ENCODE data around the gene PRTG.
"Not testable (repeated sequence)": the region's sequence is repeated elsewhere in the genome, so short reads cannot be mapped to it uniquely, and the experiment has no call there.

The PRTG gene

DNA sequence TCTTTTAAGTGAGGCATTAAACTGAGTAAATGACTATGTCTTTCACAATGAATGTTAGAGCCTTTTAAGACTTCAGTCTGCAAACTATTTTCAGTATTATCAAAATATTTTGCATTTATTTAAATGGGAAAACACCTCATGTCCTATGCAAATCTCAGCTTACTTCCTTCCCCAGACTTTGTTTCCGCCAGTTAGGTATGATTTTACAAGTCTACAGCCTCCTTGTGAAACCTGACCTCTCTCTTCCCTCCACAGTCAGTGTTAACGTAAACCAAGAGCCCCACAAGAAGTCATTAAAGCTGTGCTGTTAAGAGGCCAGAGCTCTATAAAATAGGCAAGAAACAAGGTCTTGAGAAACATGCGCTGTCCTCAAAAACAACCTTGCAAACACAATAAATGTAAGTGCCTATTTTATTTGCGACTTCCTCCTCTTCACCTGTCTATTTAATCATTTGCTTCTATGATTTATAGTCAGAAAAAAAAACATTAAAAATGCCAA lies 48.3 kb downstream of the PRTG start:
- no peak for DNase-seq

DNA sequence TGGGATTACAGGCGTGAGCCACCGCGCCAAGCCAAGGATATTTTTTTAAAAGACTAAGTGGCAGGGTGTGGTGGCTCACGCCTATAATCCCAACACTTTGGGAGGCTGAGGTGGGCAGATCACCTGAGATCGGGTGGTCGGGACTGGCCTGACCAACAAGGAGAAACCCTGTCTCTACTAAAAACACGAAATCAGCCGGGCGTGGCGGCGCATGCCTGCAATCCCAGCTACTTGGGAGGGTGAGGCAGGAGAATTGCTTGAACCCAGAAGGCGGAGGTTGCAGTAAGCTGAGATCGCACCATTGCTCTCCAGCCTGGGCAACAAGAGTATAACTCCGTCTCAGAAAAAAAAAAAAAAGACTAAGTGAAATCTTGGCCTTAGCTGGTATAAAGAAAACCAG lies 49.8 kb downstream of the PRTG start:
- not testable (repeated sequence) for DNase-seq

DNA sequence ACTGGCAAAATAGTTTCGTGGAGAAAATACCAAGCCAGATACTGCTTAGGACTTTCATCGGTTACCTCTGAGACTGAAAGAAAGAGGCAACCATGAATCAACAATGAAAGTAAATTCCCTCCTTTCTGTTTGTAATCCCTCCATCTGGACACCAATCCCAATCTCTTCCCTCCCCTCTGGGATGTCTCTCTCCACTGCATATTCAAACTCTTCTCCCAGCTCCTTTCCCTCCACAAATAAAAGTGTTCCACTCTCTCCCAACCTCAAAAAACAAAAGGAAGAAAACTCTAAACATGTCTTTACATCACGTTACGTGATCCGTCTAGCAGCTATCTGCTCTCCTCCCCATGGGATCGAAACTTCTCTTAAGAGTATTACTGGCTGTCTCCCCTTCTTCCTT lies 55.2 kb downstream of the PRTG start:
- DNase-seq: no peak

- DNase-seq: no peak
Measured at GRCh38 chr15:55685286-55685685, 57.7 kb downstream of the PRTG start.

DNA sequence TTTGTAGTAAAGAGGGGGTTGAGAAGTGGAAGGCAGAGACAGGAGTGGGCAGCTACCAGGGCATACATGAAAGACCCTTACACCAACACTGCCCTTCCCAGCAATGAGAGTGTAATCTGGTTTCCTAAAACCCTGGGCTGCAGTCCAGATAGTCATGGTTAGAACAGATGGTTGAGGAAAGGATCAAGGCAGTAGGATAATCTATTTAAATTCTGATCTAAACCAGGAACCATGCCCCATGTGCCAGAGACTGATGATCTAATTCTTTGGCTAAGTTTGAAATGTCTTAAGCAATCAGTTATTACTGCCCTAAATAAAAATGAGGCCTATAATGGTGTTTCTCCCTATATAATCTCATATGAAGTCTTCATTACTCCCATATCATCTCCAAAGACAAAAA lies 59.6 kb downstream of the PRTG start:
- DNase-seq: no peak

- no peak for DNase-seq
Measured at GRCh38 chr15:55681631-55682030, 61.3 kb downstream of the PRTG start.

DNA sequence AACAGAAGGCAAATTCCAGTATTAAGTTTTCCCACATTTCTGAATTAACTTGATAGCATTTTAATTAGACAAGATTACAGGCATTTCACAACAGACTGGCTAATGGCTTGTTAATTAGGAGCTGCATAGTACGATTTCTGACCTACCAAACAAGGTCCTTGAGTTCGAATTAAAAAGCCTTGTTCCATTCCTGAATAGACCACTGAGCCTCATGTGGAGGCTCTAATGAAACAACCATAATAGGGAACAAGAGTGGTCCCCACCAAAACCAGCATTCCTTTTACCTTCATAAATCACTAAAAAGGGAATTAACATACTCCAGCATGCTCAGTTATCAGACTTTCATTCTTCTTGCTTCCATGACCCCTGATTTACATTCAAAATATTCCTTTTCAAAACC lies 66.4 kb downstream of the PRTG start:
- no peak for DNase-seq

DNA sequence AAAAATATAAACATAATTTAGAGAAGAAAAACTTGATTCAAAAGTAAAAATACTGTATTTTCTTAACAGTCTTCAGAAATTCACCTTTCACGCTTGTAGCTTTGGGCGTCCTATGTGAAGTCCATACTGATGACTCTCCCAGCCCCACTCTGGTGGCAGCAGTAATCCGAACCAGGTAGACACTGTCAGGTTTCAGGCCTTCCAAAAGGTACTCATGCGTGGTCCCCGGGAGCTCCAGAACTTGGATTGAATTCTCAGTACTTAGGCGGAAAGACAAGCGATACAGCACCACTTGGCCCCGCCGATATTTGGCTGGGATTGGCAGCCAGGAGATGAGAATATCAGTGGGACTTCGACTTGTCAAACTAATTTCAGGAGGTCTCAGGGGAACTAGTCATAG lies 69.7 kb downstream of the PRTG start:
- DNase-seq: no peak

GRCh38 chr15:55669270-55669669 lies 73.7 kb downstream of the PRTG start:
- DNase-seq: no peak

GRCh38 chr15:55665605-55666227 lies 77.2 kb downstream of the PRTG start:
- DNase-seq: no peak

GRCh38 chr15:55661428-55661827 lies 81.5 kb downstream of the PRTG start:
- no peak for DNase-seq

DNA sequence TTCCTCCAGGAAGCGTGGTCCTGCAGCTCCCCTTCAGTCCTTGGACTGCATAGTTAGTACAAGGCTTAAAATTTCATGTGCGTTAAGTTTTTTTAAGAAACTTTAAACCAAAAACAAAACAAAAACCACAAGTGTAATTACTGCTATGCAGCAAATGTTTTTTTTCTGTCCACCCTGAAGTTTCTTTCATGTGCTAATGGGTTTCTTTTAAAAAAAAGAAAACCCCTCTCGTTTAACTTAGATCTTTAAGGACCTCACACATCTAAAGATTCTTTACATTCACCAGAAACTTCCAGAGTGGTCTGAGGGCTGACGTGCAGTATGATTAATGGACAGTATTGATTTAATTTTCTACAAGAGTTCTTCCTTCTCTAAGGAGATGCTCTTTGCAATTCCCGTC lies 82.8 kb downstream of the PRTG start:
- no peak for DNase-seq

DNA sequence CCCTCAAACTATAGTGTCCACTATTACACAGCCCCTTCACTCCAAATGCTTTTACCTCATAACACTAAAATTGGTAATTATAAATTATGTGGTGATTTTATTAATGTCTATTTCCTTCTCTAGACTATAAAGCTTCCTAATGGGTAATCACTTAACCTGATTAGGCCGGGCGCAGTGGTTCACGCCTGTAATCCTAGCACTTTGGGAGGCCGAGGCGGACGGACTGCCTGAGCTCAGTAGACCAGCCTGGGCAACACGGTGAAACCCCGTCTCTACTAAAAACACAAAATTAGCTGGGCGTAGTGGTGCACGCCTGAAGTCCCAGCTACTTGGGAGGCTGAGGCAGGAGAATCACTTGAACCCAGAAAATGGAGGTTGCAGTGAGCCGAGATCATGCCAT lies 83.5 kb downstream of the PRTG start:
- no peak for DNase-seq

DNA sequence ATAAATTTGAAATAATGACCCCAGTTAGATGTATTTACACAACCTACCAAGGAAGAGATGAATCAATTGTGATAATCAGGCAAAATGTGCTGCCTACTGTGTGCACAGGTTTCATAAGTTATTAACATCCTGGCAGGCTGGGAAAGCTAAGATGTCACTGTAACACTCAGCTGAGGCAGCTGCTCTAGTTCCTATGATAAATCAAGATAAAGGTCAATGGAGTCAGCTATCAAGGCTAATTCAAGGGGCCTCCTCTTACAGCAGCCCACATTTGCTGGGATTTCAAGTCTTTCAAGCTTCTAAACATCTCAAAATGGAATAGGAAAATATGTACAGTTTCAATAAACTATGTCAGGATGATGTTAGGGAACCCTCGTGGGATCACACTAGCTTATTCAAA lies 84.1 kb downstream of the PRTG start:
- DNase-seq: no peak

DNA sequence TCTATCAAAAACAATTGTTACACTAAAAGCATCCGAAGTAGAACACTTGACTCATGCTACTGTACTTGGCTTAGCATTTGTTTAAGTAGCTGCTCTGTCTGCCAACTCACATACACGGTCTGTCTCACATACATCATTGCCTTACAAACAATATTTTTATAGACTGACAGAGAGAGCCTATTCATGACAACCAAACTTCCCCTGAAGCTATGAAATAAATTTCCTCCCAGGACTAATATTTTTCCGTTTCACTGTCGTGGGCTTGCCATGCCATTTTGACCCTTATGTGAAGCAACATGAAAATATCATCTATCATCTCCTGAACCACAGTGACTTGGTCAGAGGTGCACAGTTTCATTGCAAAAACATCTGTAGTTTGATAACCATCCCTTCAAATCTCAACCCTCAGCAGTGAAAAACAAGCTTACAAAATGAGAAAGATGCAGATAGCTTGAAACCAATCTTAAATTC lies 88.4 kb downstream of the PRTG start:
- DNase-seq: no peak

- no peak for DNase-seq
Measured at GRCh38 chr15:55652909-55653495, 90.0 kb downstream of the PRTG start.

DNA sequence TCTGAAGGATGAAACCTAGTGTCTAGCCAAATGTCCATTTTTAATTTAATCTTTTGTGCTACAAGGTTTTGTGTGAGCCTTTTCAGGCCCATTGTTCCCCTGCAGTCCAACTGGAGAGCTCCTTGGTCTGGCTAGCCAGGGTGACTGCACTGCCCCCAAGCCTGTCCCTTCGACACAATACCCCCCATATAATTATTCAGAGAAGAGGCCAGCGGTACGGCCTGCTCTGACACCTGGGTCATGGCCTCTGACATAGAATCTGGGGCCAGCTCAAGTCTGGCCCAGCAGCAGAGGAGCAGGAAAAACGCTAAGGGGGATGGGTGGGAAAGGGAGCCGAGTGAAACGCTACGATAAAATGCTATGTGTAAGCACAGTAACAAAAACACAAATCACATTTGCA lies 90.6 kb downstream of the PRTG start:
- DNase-seq: no peak

- DNase-seq: no peak
Measured at GRCh38 chr15:55649058-55649423, 93.9 kb downstream of the PRTG start.

DNA sequence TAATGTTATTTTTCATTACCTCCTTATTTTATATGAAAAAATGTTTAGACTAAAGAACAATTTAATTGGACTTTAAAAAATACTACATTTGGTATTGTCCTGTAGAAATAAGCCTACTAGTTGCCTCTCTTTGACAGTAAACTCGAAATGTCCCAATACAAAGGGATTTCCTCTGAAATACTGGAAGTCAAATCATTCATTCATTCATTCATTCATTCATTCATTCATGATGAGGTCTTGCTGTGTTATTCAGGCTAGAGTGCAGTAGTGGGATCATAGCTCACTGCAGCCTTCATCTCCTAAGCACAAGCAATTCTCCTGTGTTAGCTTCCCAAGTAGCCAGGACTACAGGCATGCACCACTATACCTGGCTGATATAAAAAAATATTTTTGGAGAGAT lies 104.2 kb downstream of the PRTG start:
- no peak for DNase-seq

DNA sequence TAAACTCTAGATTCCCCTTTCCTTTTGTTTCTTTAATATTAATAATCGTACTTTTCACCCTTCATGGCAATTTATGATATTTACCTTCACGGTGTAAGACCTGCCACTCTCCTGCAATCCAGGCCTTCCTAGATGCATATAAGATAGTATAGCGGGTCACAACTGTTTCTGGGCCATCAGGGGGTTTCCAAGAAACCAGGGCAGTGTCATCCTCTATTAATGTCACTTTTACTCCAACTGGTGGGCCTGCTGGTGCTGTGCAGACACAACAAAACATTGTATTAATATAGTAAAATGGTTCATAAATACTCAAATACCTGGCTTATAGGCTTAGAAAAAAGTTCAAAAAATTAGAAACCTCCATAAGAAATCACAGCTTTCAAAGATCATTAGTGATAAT lies 105.9 kb downstream of the PRTG start:
- no peak for DNase-seq

DNA sequence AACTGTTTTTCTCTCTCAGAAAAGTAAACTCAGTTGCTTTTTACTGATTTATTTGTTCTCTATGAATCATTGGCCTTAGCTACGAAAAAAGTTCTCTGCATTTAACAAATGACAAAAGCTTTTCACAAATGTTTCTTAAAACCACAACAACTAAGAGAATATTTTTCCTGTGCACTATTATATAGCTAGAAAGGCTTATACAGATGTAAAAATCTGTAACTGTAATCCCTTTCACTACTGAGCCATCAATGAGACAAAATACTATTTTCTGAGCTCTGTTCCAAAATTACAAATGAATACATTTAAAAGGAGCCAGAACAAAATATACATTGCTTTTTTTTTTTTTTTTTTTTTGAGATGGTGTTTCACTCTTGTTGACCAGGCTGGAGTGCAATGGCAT lies 109.2 kb downstream of the PRTG start:
- no peak for DNase-seq

GRCh38 chr15:55632434-55632833 lies 110.5 kb downstream of the PRTG start:
- DNase-seq: no peak

GRCh38 chr15:55630858-55631257 lies 112.1 kb downstream of the PRTG start:
- DNase-seq: no peak

DNA sequence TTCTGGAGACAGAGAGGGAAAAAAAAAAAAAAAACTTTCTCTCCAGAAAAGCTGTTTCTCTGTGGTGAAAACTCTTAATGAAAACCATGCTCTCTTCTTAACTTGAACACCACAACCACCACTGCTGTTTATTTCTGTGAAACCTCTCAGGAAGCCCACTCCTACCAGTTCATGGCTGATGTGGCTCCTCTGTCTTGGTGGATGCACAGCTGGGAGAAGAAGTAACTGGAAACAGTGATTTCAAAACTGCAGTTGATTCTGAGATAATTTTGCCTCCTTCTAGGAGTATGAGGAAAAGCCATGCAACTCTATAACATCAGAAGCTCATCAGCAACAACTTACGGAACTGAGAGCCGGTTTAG lies 114.6 kb downstream of the PRTG start:
- no peak for DNase-seq

- no peak for DNase-seq
Measured at GRCh38 chr15:55627730-55628368, 115.1 kb downstream of the PRTG start.

Data from T-helper 9 cell (primary cell).